ENCODE results near the gene PIGL. TPM values are rescaled to one million over a fixed set of nuclear protein-coding genes. Genes with fewer than 3 reads are reported as not detected.
A peak's percentile ranks its signal among the peaks of the same experiment; 100 is the strongest.

Gene PIGL
- total and polyA plus RNA-seq, 12 donors, result 10.3 to 102 (median 29.5) TPM

GRCh38 chr17:16348586-16348985 lies 131.6 kb downstream of the PIGL start:
- no peak for TF ChIP-seq POLR2A (IDR thresholded peaks at IDR 0.05)
- TF ChIP-seq, protein P1, sequence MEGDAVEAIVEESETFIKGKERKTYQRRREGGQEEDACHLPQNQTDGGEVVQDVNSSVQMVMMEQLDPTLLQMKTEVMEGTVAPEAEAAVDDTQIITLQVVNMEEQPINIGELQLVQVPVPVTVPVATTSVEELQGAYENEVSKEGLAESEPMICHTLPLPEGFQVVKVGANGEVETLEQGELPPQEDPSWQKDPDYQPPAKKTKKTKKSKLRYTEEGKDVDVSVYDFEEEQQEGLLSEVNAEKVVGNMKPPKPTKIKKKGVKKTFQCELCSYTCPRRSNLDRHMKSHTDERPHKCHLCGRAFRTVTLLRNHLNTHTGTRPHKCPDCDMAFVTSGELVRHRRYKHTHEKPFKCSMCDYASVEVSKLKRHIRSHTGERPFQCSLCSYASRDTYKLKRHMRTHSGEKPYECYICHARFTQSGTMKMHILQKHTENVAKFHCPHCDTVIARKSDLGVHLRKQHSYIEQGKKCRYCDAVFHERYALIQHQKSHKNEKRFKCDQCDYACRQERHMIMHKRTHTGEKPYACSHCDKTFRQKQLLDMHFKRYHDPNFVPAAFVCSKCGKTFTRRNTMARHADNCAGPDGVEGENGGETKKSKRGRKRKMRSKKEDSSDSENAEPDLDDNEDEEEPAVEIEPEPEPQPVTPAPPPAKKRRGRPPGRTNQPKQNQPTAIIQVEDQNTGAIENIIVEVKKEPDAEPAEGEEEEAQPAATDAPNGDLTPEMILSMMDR (IDR thresholded peaks at IDR 0.05), result no peak
- Histone ChIP-seq H3K9me3 (replicated peaks in 1 of 3) (no peaks in the 10 kb centered on the region), H3K4me3 (no peak overlapping the region), H3K27me3 (no peaks in the 10 kb centered on the region), H3K27ac (no peak overlapping the region), H3K4me1 (replicated peaks in 1 of 2) (peaks cover 7 to 20% of the 10 kb centered on the region in 2 donors), H3K36me3 (replicated peaks in 1 of 2) (no peaks in the 10 kb centered on the region)
- WGBS, 4 donors, result 91 to 100% (median 94%) methylated on average over 1 to 6 of the region's 6 CpGs
- DNase-seq, result no peak
- intact Hi-C loops (cut with DNase I), result no loop called here

GRCh38 chr17:16349431-16349830 lies 132.4 kb downstream of the PIGL start:
- no peak for DNase-seq

GRCh38 chr17:16351831-16352230 lies 134.8 kb downstream of the PIGL start:
- Histone ChIP-seq H3K36me3 (replicated peaks in 1 of 2) (no peaks in the 10 kb centered on the region), H3K9me3 (replicated peaks in 1 of 3) (no peaks in the 10 kb centered on the region), H3K27me3 (no peaks in the 10 kb centered on the region), H3K4me1 (replicated peaks in 1 of 2) (peaks cover 7 to 13% of the 10 kb centered on the region in 2 donors), H3K27ac (peak overlapping the region in 1 of 5 donors; percentile 15), H3K4me3 (peak overlapping the region in 1 of 4 donors; percentile 89)
- TF ChIP-seq, protein P1 (IDR thresholded peaks at IDR 0.05), result peak in 1 of 6 experiments; percentile 13
- TF ChIP-seq POLR2A (IDR thresholded peaks at IDR 0.05), result no peak
- intact Hi-C loops (cut with DNase I), result no loop called here
- WGBS, 4 donors, result 36 to 41% (median 40%) methylated on average over 10 of the region's 10 CpGs
- no peak for DNase-seq

More at GRCh38 chr17:16349431-16349830, 132.4 kb downstream of the PIGL start:
- no peak for TF ChIP-seq POLR2A (IDR thresholded peaks at IDR 0.05)
- TF ChIP-seq, protein P1 (IDR thresholded peaks at IDR 0.05), result no peak
- no peaks in the 10 kb centered on the region for H3K9me3 ChIP-seq (replicated peaks in 1 of 3)
- WGBS, 4 donors, result 95 to 97% (median 96%) methylated on average over 4 to 5 of the region's 5 CpGs
- no peak overlapping the region for H3K4me3 ChIP-seq
- no peaks in the 10 kb centered on the region for H3K36me3 ChIP-seq (replicated peaks in 1 of 2)
- H3K4me1 ChIP-seq (replicated peaks in 1 of 2), result peaks cover 7 to 20% of the 10 kb centered on the region in 2 donors
- intact Hi-C loops (cut with DNase I), result no loop called here
- no peaks in the 10 kb centered on the region for H3K27me3 ChIP-seq
- no peak overlapping the region for H3K27ac ChIP-seq

GRCh38 chr17:16352303-16352666 lies 135.3 kb downstream of the PIGL start:
- peak overlapping the region in 3 of 4 donors; percentile 31 to 89 (median 56) for H3K4me3 ChIP-seq
- DNase-seq, result peak; percentile 26 to 74 (median 48)
- intact Hi-C loops (cut with DNase I), result no loop called here
- H3K27ac ChIP-seq, result peak overlapping the region in 2 of 5 donors; percentile 15 to 73
- no peaks in the 10 kb centered on the region for H3K9me3 ChIP-seq (replicated peaks in 1 of 3)
- WGBS, 4 donors, result 1% methylated on average over 12 to 25 of the region's 25 CpGs
- no peaks in the 10 kb centered on the region for H3K36me3 ChIP-seq (replicated peaks in 1 of 2)
- H3K4me1 ChIP-seq (replicated peaks in 1 of 2), result peaks cover 7 to 13% of the 10 kb centered on the region in 2 donors
- H3K27me3 ChIP-seq, result no peaks in the 10 kb centered on the region
- TF ChIP-seq, protein P1 (IDR thresholded peaks at IDR 0.05), result peak in 1 of 6 experiments; percentile 2
- TF ChIP-seq POLR2A (IDR thresholded peaks at IDR 0.05), result no peak
